Endothelial cell of umbilical vein (primary cell): ENCODE results near the gene ANP32B. TPM values are rescaled to one million over a fixed set of nuclear protein-coding genes. Genes with fewer than 3 reads are reported as not detected.
"Not testable (repeated sequence)": the region's sequence is repeated elsewhere in the genome, so short reads cannot be mapped to it uniquely, and the experiment has no call there.

Experiments
- BruUV-seq: library from RNA; stranded (reverse); fragments of 400-500 nt; replicated peaks from 2 replicates; lab custom pipeline; 2021; lab: Mats Ljungman, UMichigan
- CTCF ChIA-PET: fragments of 300-600, 350-600 bp; sonication (Branson Sonifier 250); formaldehyde crosslinking; loops from one replicate; lab custom pipeline; 2021; ENCODE audit warnings: antibody characterized with exemption, inconsistent platforms; lab: Charles Lee
- POLR2A ChIA-PET: fragments of 300-600, 350-600 bp; sonication (Branson Sonifier 250); formaldehyde crosslinking; loops from one replicate; lab custom pipeline; 2021; ENCODE audit warnings: antibody characterized with exemption, inconsistent platforms; lab: Charles Lee
- DNase-seq: peaks from one replicate; pipeline ENCODE4 v3.0.0-alpha.2; 2011; ENCODE audit warnings: low read depth, low spot score
- FAIRE-seq: peaks from 2 replicates; lab custom pipeline; 2011; peaks lifted over from hg19 to GRCh38; lab: Jason Lieb, UNC
- H2AFZ ChIP-seq: 2 replicates; pipeline ENCODE4 v1.6.0; 2012; ENCODE audit warnings: low read depth, low read length, control low read depth, inconsistent platforms
- H3K27ac ChIP-seq: 2 replicates; pipeline ENCODE4 v1.5.1; 2011; ENCODE audit warnings: low read depth, mild to moderate bottlenecking, control low read depth, low read length, moderate library complexity; ENCODE audit not compliant: insufficient read depth
- H3K27me3 ChIP-seq, 2 experiments: 2 replicates each; pipeline versions ENCODE4 v1.6.0 to v1.6.1; 2011; ENCODE audit warnings: low read length in 2 of 2, mixed read lengths in 1 of 2; ENCODE audit not compliant: control insufficient read depth in 2 of 2, insufficient read depth in 2 of 2
- H3K36me3 ChIP-seq, 2 experiments: 2 replicates in 1 of 2; 3 replicates in 1 of 2; pipeline ENCODE4 v1.5.1; 2011; ENCODE audit warnings: low read length in 2 of 2, mild to moderate bottlenecking in 1 of 2, moderate library complexity in 1 of 2; ENCODE audit not compliant: control insufficient read depth in 2 of 2, insufficient read depth in 2 of 2; ENCODE audit errors: extremely low read depth in 1 of 2
- H3K4me1 ChIP-seq: 3 replicates; pipeline ENCODE4 v1.5.1; 2011; ENCODE audit warnings: mild to moderate bottlenecking, low read length; ENCODE audit not compliant: control insufficient read depth, insufficient read depth; ENCODE audit errors: extremely low read depth
- H3K4me2 ChIP-seq: 2 replicates; pipeline ENCODE4 v1.6.1; 2011; ENCODE audit warnings: low read length, control low read depth, mixed read lengths; ENCODE audit not compliant: insufficient read depth
- H3K4me3 ChIP-seq, 3 experiments: fragments of 200-600 bp in 1 of 3; sonication (generic), shearing (Covaris generic) in 1 of 3; replicated peaks in 1 of 3; 2 replicates each; pipeline ENCODE4 v1.5.1; 2011 to 2016; ENCODE audit warnings: control low read depth in 3 of 3, low read length in 3 of 3, mild to moderate bottlenecking in 2 of 3, inconsistent platforms in 1 of 3, low read depth in 1 of 3, moderate library complexity in 1 of 3; ENCODE audit not compliant: insufficient read depth in 1 of 3
- H3K79me2 ChIP-seq: 2 replicates; pipeline ENCODE4 v1.6.0; 2012; ENCODE audit warnings: low read length, inconsistent platforms; ENCODE audit not compliant: control insufficient read depth, insufficient read depth
- H3K9ac ChIP-seq: replicated peaks from 2 replicates; pipeline ENCODE3; 2011; ENCODE audit warnings: low read length, control low read depth; ENCODE audit not compliant: insufficient read depth; ENCODE audit errors: extremely low read depth
- H3K9me1 ChIP-seq: replicated peaks from 3 replicates; pipeline ENCODE4 v1.6.0; 2011; ENCODE audit warnings: mild to moderate bottlenecking, low read length; ENCODE audit not compliant: control insufficient read depth, insufficient read depth; ENCODE audit errors: extremely low read depth
- H3K9me3 ChIP-seq: replicated peaks from 2 replicates; pipeline ENCODE4 v1.5.1; 2012; ENCODE audit warnings: low read length, inconsistent platforms; ENCODE audit not compliant: control insufficient read depth, insufficient read depth
- H4K20me1 ChIP-seq: replicated peaks from 2 replicates; pipeline ENCODE3; 2011; ENCODE audit warnings: mild to moderate bottlenecking, low read length; ENCODE audit not compliant: control insufficient read depth, insufficient read depth; ENCODE audit errors: extremely low read depth
- EZH2 ChIP-seq: IDR thresholded peaks from 2 replicates; pipeline ENCODE4 v1.6.1; 2012; ENCODE audit warnings: borderline replicate concordance, low read depth, mild to moderate bottlenecking, moderate library complexity, low read length, inconsistent platforms; ENCODE audit not compliant: severe bottlenecking
- FOS ChIP-seq: IDR thresholded peaks from 2 replicates; pipeline ENCODE4 v1.6.1; 2011; ENCODE audit warnings: mild to moderate bottlenecking, low read length, moderate library complexity, borderline replicate concordance; ENCODE audit not compliant: insufficient read depth
- GATA2 ChIP-seq: IDR thresholded peaks from 2 replicates; pipeline ENCODE4 v1.7.0; 2011; ENCODE audit warnings: low read depth, mild to moderate bottlenecking, moderate library complexity, mixed read lengths, low read length; ENCODE audit not compliant: insufficient read length, insufficient read depth
- JUN ChIP-seq: IDR thresholded peaks from 2 replicates; pipeline ENCODE4 v1.6.1; 2011; ENCODE audit warnings: borderline replicate concordance, low read depth; ENCODE audit not compliant: insufficient read length, insufficient read depth
- MYC ChIP-seq: IDR thresholded peaks from one replicate; pipeline ENCODE4 v1.6.1; 2011; ENCODE audit warnings: mild to moderate bottlenecking, low read depth, low read length
- POLR2A ChIP-seq: IDR thresholded peaks from 2 replicates; pipeline ENCODE4 v1.6.1; 2012; ENCODE audit warnings: low read depth, mild to moderate bottlenecking, control low read depth, low read length
- POLR2AphosphoS5 ChIP-seq: IDR thresholded peaks from 2 replicates; pipeline ENCODE4 v1.6.1; 2012; ENCODE audit warnings: low read depth, mild to moderate bottlenecking, control low read depth, low read length, moderate library complexity; ENCODE audit not compliant: insufficient read depth
- dilution Hi-C: fragments of 300-500 bp; cut with MboI; formaldehyde crosslinking; loops from one replicate; pipeline ENCODE4 v1.15.0; 2019; ENCODE audit warnings: low sequenced_read_pairs; ENCODE audit not compliant: extremely low pct_ligation_motif_present
- intact Hi-C: fragments of 100-400 bp; cut with micrococcal nuclease; formaldehyde crosslinking; loops from one replicate; pipeline ENCODE4 v1.10.0; 2022
- polyA plus RNA-seq, 4 experiments: library from polyadenylated mRNA; depleted of rRNA in 3 of 4; stranded (reverse) in 3 of 4; unstranded in 1 of 4; fragments of >200 nt; gene quantifications; 2 replicates each; pipeline versions ENCODE4 v1.2.1 to v1.2.3, GENCODE V29; 2011 to 2012; ENCODE audit warnings: missing spikeins in 1 of 4
- total RNA-seq: library from RNA; stranded (reverse); gene quantifications from 2 replicates; pipeline ENCODE4 v1.2.3, GENCODE V29; 2021
- TF ChIP-seq, protein P1 (sequence below), 2 donors: IDR thresholded peaks; 1 replicate in 1 of 2; 2 replicates in 1 of 2; pipeline ENCODE4 v1.5.1; 2011; ENCODE audit warnings: low read length in 2 of 2, mild to moderate bottlenecking in 2 of 2, moderate library complexity in 2 of 2, control low read depth in 1 of 2, inconsistent platforms in 1 of 2, low read depth in 1 of 2; ENCODE audit not compliant: insufficient read depth in 1 of 2; ENCODE audit errors: extremely low read depth in 1 of 2
- TF ChIP-seq, protein P2 (sequence below): IDR thresholded peaks from 2 replicates; pipeline ENCODE4 v1.6.1; 2011; ENCODE audit not compliant: insufficient read depth, insufficient read length

ANP32B gene
- total and polyA plus RNA-seq, 2 donors (not counting 3 experiments of a cell fraction or from before 2014, with no cell fraction given), result 13.9 to 173 TPM

DNA sequence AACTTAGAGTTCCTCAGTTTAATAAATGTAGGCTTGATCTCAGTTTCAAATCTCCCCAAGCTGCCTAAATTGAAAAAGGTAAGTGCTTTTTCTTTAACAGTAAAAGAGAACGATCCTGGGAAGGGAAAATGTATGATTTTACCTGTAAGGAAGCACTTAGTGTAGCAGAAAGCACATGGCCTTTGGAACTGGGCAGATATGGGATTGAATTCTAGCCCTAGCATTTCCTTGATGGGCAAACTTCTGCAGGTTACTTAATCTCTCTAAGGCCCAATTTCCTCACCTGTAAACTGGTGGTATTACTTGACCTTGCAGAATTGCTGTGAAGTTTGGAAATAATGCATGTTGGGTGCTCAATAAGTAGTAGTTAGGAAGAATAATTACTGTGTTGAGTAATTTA is 11.6 kb downstream of the ANP32B start:
- CTCF ChIA-PET, result interaction anchor here (1.0 to 1.1 kb wide), 2 partner anchors 13 to 40 kb away, joined by 3 read pairs; no protein-coding TSS in a partner anchor
- TF ChIP-seq POLR2AphosphoS5 (no peak), EZH2 (no peak), POLR2A (no peak), JUN (no peak), MYC (no peak), FOS (no peak), GATA2 (no peak)
- TF ChIP-seq, protein P1, sequence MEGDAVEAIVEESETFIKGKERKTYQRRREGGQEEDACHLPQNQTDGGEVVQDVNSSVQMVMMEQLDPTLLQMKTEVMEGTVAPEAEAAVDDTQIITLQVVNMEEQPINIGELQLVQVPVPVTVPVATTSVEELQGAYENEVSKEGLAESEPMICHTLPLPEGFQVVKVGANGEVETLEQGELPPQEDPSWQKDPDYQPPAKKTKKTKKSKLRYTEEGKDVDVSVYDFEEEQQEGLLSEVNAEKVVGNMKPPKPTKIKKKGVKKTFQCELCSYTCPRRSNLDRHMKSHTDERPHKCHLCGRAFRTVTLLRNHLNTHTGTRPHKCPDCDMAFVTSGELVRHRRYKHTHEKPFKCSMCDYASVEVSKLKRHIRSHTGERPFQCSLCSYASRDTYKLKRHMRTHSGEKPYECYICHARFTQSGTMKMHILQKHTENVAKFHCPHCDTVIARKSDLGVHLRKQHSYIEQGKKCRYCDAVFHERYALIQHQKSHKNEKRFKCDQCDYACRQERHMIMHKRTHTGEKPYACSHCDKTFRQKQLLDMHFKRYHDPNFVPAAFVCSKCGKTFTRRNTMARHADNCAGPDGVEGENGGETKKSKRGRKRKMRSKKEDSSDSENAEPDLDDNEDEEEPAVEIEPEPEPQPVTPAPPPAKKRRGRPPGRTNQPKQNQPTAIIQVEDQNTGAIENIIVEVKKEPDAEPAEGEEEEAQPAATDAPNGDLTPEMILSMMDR (IDR thresholded peaks at IDR 0.05; ENCODE audit: extremely low read depth in 1 of 2, insufficient read depth in 1 of 2, low read depth in 1 of 2, low read length in 2 of 2), result no peak
- TF ChIP-seq, protein P2, sequence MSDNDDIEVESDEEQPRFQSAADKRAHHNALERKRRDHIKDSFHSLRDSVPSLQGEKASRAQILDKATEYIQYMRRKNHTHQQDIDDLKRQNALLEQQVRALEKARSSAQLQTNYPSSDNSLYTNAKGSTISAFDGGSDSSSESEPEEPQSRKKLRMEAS, result no peak
- H3K27ac ChIP-seq, result no peak overlapping the region
- no peak overlapping the region for H3K4me2 ChIP-seq
- H4K20me1 ChIP-seq, result peaks cover 6% of the 10 kb centered on the region
- intact Hi-C loops, result no loop called here
- POLR2A ChIA-PET, result no interaction called here
- H3K9me3 ChIP-seq, result no peaks in the 10 kb centered on the region
- H3K27me3 ChIP-seq, result no peaks in the 10 kb centered on the region
- dilution Hi-C loops, result no loop called here
- peaks cover 3 to 20% of the 10 kb centered on the region in 2 experiments for H3K36me3 ChIP-seq
- H3K79me2 ChIP-seq, result peaks cover 92% of the 10 kb centered on the region
- H3K9me1 ChIP-seq, result no peaks in the 10 kb centered on the region
- H3K9ac ChIP-seq, result no peak overlapping the region
- no TSS peak for BruUV-seq
- no peak for DNase-seq
- H2AFZ ChIP-seq, result no peak overlapping the region
- FAIRE-seq, result no peak
- H3K4me3 ChIP-seq, result no peak overlapping the region
- peaks cover 8% of the 10 kb centered on the region for H3K4me1 ChIP-seq

DNA sequence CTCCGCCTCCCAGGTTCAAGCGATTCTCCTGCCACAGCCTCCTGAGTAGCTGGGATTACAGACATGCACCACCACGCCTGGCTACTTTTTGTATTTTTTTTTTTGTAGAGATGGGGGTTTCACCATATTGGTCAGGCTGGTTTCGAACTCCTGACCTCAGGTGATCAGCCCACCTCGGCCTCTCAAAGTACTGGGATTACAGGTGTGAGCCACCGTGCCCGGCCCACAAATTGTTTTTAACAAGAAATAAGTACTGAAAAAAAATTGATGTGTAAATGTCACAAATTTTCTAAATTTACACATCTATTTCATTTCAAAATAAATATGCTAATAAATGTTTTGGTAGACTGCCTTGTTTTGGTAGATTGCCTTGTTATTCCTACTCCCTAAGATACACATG is 13.5 kb downstream of the ANP32B start:
- H2AFZ ChIP-seq, dilution Hi-C loops, H3K9ac ChIP-seq, BruUV-seq, FAIRE-seq, H3K27ac ChIP-seq, H3K27me3 ChIP-seq, H3K4me3 ChIP-seq, H4K20me1 ChIP-seq, H3K4me1 ChIP-seq, H3K4me2 ChIP-seq, intact Hi-C loops, H3K9me3 ChIP-seq, DNase-seq, POLR2A ChIA-PET, H3K9me1 ChIP-seq: not testable (repeated sequence)
- Histone ChIP-seq H3K36me3 (peaks cover 3 to 20% of the 10 kb centered on the region in 2 experiments), H3K79me2 (peaks cover 89% of the 10 kb centered on the region)
- CTCF ChIA-PET, result interaction anchor here (1.7 to 1.8 kb wide), 2 partner anchors 14 to 38 kb away, joined by 8 to 11 read pairs; partner anchors contain the start of gene ANP32B
